H1 (cell line): ENCODE results near the gene SCAPER. TPM values are rescaled to one million over a fixed set of nuclear protein-coding genes. Genes with fewer than 3 reads are reported as not detected.

Experiments used
- BCL11A ChIP-seq, 2 experiments: IDR thresholded peaks; one replicate each; pipeline ENCODE4 v1.6.1; 2011; ENCODE audit warnings: low read depth in 2 of 2, low read length in 2 of 2, mild to moderate bottlenecking in 2 of 2
- CHD7 ChIP-seq: fragments of 300-600 bp; sonication (generic); IDR thresholded peaks from 2 replicates; pipeline ENCODE4 v1.7.1; 2012; ENCODE audit warnings: low read length, moderate library complexity, mild to moderate bottlenecking, inconsistent platforms; ENCODE audit not compliant: insufficient replicate concordance
- CTCF ChIP-seq, 3 experiments: IDR thresholded peaks; 1 replicate in 2 of 3; 2 replicates in 1 of 3; pipeline versions ENCODE4 v1.5.1 to v1.6.1; 2011; ENCODE audit warnings: low read length in 3 of 3, mild to moderate bottlenecking in 3 of 3, inconsistent platforms in 2 of 3, low read depth in 1 of 3, moderate library complexity in 1 of 3; ENCODE audit not compliant: insufficient read depth in 1 of 3; ENCODE audit errors: control extremely low read depth in 1 of 3
- NRF1 ChIP-seq: IDR thresholded peaks from 2 replicates; pipeline ENCODE4 v1.6.1; 2011; ENCODE audit warnings: mild to moderate bottlenecking, low read depth, low read length, improper control_type of control experiment
- RAD21 ChIP-seq, 2 experiments: IDR thresholded peaks in 1 of 2; conservative IDR thresholded peaks in 1 of 2; 2 replicates each; pipeline ENCODE4 v1.6.1; 2011; ENCODE audit warnings: low read depth in 2 of 2, low read length in 2 of 2, improper control_type of control experiment in 1 of 2, inconsistent platforms in 1 of 2, mild to moderate bottlenecking in 1 of 2, moderate library complexity in 1 of 2
- RNF2 ChIP-seq: fragments of 200-900, 300-1000 bp; sonication (generic); IDR thresholded peaks from 2 replicates; pipeline ENCODE4 v1.7.1; 2016; ENCODE audit warnings: borderline replicate concordance, low read depth, mild to moderate bottlenecking, antibody characterized with exemption, low read length; ENCODE audit not compliant: poor library complexity, severe bottlenecking; ENCODE audit errors: missing control alignments
- polyA plus RNA-seq, 7 experiments: library from polyadenylated mRNA; depleted of rRNA in 3 of 7; stranded (reverse) in 5 of 7; unstranded in 2 of 7; fragments of >200 nt in 5 of 7; fragments of 200-250 nt in 2 of 7; gene quantifications; 1 replicate in 5 of 7; 2 replicates in 1 of 7; 4 replicates in 1 of 7; pipeline versions ENCODE4 v1.2.1 to v1.2.3, GENCODE V29; 2011 to 2013; ENCODE audit warnings: missing spikeins in 2 of 7, mixed read lengths in 2 of 7
- total RNA-seq: library from RNA; stranded (reverse); fragmentation: NEBNext Ultra II Directional; extraction: Animal tissue kit (Norgen Biotek cat#: 25700); gene quantifications from 2 replicates; pipeline ENCODE4 v1.2.1, GENCODE V29; 2021
- TF ChIP-seq, protein P1 (sequence below): IDR thresholded peaks from 2 replicates; pipeline ENCODE4 v1.6.1; 2012; ENCODE audit warnings: inconsistent platforms

SCAPER gene
- total and polyA plus RNA-seq, 2 of the 8 experiments (the other 6 are each of a cell fraction or from before 2014, with no cell fraction given), result 1.6 to 6.8 TPM

GRCh38 chr15:76501726-76502125, 403.4 kb downstream of the SCAPER start (continued):
- TF ChIP-seq CHD7 (no peak), NRF1 (no peak), CTCF (IDR thresholded peaks at IDR 0.05; ENCODE audit: control extremely low read depth in 1 of 3, insufficient read depth in 1 of 3, low read depth in 1 of 3, low read length in 3 of 3) (no peak), RNF2 (no peak), BCL11A (IDR thresholded peaks at IDR 0.05; ENCODE audit: low read depth in 2 of 2, low read length in 2 of 2) (no peak), RAD21 (IDR thresholded peaks at IDR 0.05 in 1 of 2, conservative IDR thresholded peaks at IDR 0.05 in 1 of 2; ENCODE audit: low read depth in 2 of 2, low read length in 2 of 2) (no peak)
- TF ChIP-seq, protein P1, sequence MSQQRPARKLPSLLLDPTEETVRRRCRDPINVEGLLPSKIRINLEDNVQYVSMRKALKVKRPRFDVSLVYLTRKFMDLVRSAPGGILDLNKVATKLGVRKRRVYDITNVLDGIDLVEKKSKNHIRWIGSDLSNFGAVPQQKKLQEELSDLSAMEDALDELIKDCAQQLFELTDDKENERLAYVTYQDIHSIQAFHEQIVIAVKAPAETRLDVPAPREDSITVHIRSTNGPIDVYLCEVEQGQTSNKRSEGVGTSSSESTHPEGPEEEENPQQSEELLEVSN, result no peak
